Spinal cord (tissue), 10 donors: ENCODE measurements around the gene TPRX1. TPM values are rescaled to one million over a fixed set of nuclear protein-coding genes. Genes with fewer than 3 reads are reported as not detected.
"Not testable (repeated sequence)": the region's sequence is repeated elsewhere in the genome, so short reads cannot be mapped to it uniquely, and the experiment has no call there.

ENCODE experiments used
- DNase-seq, 6 donors: peaks; one replicate each; pipeline versions ENCODE4 v3.0.0 to v3.0.0-alpha.2; 2013 to 2015; ENCODE audit warnings: low spot score in 6 of 6, low read depth in 4 of 6
- H3K27ac ChIP-seq: one replicate; pipeline ENCODE4 v1.5.1; 2013; ENCODE audit warnings: low read depth, low read length, control low read depth
- H3K27me3 ChIP-seq: one replicate; pipeline ENCODE4 v1.6.1; 2013; ENCODE audit warnings: low read length; ENCODE audit not compliant: control insufficient read depth, insufficient read depth
- H3K36me3 ChIP-seq: one replicate; pipeline ENCODE4 v1.6.1; 2013; ENCODE audit warnings: low read length; ENCODE audit not compliant: control insufficient read depth, insufficient read depth
- H3K4me1 ChIP-seq: one replicate; pipeline ENCODE4 v1.6.1; 2013; ENCODE audit warnings: low read length; ENCODE audit not compliant: control insufficient read depth, insufficient read depth
- H3K4me3 ChIP-seq: one replicate; pipeline ENCODE4 v1.5.1; 2013; ENCODE audit warnings: low read depth, low read length, control low read depth
- H3K9me3 ChIP-seq: one replicate; pipeline ENCODE4 v1.6.1; 2013; ENCODE audit warnings: low read length; ENCODE audit not compliant: control insufficient read depth, insufficient read depth
- WGBS: methylation state at CpG from one replicate; pipeline ENCODE4 v1.1.5; 2013; ENCODE audit warnings: missing lambda C conversion rate; ENCODE audit not compliant: insufficient coverage; 5-methylcytosine and 5-hydroxymethylcytosine counted together
- long read RNA-seq, 4 donors: transcript quantifications; one replicate each; lab custom pipeline, GENCODE V29; 2026
- polyA plus RNA-seq, 2 donors: library from polyadenylated mRNA; unstranded; fragments of 120-200 nt; gene quantifications; one replicate each; pipeline ENCODE4 v1.2.1, GENCODE V29; 2013; ENCODE audit not compliant: insufficient read length in 2 of 2
- total RNA-seq, 2 donors: library from RNA; depleted of rRNA in 1 of 2; stranded (reverse); fragments of 120-200 nt in 1 of 2; fragments of >200 nt in 1 of 2; gene quantifications; one replicate each; pipeline versions ENCODE4 v1.2.3 to v1.2.4, GENCODE V29; 2013 to 2014
- donor health status: healthy.

Gene TPRX1, protein sequence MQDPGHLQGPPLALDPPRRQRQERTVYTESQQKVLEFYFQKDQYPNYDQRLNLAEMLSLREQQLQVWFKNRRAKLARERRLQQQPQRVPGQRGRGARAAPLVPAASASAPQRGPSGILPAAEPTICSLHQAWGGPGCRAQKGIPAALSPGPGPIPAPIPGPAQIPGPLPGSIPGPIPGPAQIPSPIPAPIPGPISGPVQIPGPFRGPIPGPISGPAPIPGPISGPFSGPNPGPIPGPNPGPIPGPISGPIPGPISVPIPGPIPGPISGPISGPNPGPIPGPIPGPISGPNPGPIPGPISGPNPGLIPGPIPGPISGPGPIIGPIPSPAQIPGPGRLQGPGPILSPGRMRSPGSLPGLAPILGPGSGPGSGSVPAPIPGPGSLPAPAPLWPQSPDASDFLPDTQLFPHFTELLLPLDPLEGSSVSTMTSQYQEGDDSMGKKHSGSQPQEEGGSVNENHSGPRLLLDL
- not detected for total RNA-seq
- polyA plus RNA-seq: not detected
- long read RNA-seq, donor 1: 0 reads
- long read RNA-seq, donor 2: 0 reads
- long read RNA-seq, donor 3: 0 reads
- long read RNA-seq, donor 4: 0 reads

DNA sequence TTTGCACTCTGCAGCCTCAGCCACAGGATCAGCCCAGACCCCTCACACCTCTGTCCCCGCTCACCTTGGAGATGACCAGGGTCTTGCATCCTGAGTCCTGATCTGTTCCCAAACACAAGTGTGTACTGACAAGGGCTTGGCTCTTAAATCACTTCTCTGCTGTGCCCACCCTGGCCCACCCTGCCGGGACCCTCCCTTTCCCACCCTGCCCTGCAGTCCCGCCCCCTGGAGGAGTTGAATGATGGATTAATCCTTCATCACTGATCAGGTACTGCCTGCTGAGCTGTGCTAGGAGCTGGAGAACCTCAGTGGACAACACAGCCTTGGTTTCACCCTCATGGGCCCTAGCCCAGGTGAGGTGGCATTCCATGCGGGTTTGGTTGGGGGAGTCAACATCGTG lies at the start of gene TPRX1:
Gene TPRX1, minus strand, starts transcription at position 101 of the 400 bp plus-strand sequence. Its CDS starts 12 bp downstream, at position 89.
- H3K9me3 ChIP-seq, H3K4me1 ChIP-seq, H3K36me3 ChIP-seq, H3K4me3 ChIP-seq, DNase-seq, H3K27me3 ChIP-seq, H3K27ac ChIP-seq: not testable (repeated sequence)
- 94% methylated on average over 3 of the region's 5 CpGs for WGBS

DNA sequence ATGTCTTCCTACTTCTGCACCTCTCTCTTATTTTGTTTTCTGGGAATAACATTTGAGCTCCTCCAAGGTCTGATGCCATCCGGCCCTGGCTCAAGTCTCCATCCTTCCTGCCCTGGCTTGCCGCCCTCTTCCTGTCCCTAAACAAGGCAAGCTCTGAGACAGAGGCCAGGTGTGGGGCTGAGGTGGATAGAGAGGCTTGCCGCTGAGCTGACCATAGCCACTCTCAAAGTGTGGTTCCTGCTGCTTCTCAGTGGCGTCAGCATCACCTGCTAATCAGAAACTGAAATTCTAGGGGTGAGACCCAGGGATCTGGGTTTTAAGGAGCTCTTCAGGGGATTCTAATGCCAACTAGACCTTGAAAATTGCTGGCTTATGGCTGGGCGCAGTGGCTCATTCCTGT lies 48.7 kb upstream of the TPRX1 start:
- H3K9me3 ChIP-seq: no peaks in the 10 kb centered on the region
- 86% methylated on average over 5 of the region's 5 CpGs for WGBS
- no peaks in the 10 kb centered on the region for H3K36me3 ChIP-seq
- no peak overlapping the region for H3K4me3 ChIP-seq
- peaks cover 18% of the 10 kb centered on the region for H3K27me3 ChIP-seq
- no peak overlapping the region for H3K27ac ChIP-seq
- DNase-seq: no peak
- H3K4me1 ChIP-seq: no peaks in the 10 kb centered on the region

DNA sequence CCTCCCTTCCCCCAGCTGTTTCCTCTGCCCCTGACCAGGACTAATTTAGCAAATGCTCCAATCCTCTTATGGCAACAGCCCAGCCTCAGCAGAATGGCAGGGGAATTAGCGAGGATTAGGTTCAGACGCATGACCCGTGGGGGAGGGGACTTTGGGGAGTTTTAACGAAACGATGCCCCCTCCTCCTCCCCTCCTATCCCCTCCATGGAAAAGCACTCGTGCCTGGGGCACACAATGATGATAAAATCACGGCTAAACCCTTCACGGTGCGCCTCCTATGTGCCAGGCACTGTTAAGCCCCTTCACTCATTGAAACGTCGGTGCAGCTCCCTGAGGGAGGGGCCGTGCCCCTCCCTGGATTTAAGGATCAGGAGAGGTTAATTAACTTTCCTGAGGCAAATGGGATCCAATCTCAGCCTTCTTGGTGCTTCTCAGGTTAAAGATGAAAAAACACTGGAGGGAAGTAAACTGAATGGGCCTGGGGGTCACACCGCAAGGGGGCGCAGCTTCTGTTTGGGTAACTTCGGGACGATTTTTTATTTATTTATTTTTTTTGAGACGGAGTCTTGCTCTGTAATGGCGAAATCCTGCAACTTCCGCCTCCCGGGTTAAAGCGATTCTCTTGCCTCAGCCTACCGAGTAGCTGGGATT lies 44.6 kb upstream of the TPRX1 start:
- Histone ChIP-seq H3K27ac (no peak overlapping the region), H3K27me3 (peaks cover 18% of the 10 kb centered on the region), H3K9me3 (no peaks in the 10 kb centered on the region), H3K4me1 (no peaks in the 10 kb centered on the region), H3K4me3 (no peak overlapping the region), H3K36me3 (no peaks in the 10 kb centered on the region)
- DNase-seq: peak in 1 of 6 donors; percentile 7
- WGBS: 0% methylated on average over 14 of the region's 22 CpGs

DNA sequence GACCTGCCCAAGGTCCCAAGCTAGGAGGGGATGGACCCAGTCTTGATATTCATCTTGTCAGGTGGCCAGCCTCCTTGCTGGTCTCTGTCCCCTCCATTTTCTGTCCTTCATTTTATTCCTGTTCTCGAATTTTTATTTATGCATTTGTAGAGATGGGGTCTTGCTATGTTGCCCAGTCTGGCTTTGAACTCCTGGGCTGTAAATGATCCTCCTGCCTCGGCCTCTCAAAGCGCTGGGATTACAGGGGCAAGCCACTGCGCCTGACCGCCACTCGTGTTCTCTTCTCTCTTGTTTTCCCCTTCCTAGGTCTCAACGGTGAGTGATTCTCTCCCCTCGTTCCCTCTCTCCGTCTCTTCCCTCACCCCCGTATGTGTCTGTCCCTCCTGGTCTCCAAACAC lies 44.1 kb upstream of the TPRX1 start:
- Histone ChIP-seq H3K27me3 (peaks cover 18% of the 10 kb centered on the region), H3K4me1 (no peaks in the 10 kb centered on the region), H3K4me3 (no peak overlapping the region), H3K27ac (no peak overlapping the region), H3K9me3 (no peaks in the 10 kb centered on the region), H3K36me3 (no peaks in the 10 kb centered on the region)
- WGBS: 47% methylated on average over 9 of the region's 10 CpGs
- no peak for DNase-seq

DNA sequence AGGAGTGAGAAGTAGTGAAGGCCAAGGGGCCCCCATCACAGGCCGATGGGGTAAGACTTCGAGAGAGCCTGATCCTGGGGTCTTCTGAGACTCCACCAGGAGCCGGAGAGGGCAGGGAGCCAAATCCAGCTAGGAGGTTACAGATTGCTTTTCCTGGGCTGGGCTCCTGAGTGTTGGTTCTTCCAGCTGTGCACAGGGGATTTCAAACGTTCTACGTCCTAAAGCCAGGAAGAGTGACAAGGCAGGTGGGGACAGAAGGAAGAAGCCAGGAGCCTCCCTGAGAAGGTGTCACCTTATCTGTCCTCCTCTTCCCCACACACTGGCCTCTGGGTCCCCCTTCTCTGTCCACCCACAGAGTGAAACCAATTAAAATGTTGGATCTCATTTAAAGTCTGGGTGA lies 38.6 kb upstream of the TPRX1 start:
- H3K36me3 ChIP-seq: no peaks in the 10 kb centered on the region
- WGBS: 81% methylated on average over 4 of the region's 5 CpGs

DNA sequence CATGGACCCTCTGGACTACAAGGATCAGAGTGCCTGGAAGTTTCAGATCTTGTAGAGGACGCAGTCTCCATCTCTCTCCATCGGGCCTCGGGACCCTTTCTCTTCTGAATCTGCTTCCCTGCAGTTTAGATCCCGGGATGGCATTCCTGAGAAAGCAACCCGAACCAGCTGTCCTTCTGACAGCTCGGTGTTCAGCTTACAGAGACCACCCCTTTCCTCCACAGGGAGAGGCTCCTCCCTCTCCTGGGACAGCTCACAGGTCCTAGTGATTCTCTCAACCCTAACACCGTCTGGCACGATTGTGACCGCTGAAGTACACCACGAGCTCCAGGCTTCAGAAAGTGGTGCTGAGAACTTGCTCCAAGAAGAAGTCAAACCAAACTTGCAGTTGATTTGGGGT lies 35.6 kb upstream of the TPRX1 start:
- H3K9me3 ChIP-seq: no peaks in the 10 kb centered on the region
- 23% methylated on average over 9 of the region's 10 CpGs for WGBS
- no peak overlapping the region for H3K27ac ChIP-seq
- no peaks in the 10 kb centered on the region for H3K4me1 ChIP-seq
- no peaks in the 10 kb centered on the region for H3K27me3 ChIP-seq
- no peaks in the 10 kb centered on the region for H3K36me3 ChIP-seq
- H3K4me3 ChIP-seq: no peak overlapping the region
- no peak for DNase-seq

More for the DNA sequence above, 38.6 kb upstream of the TPRX1 start:
- Histone ChIP-seq H3K27ac (no peak overlapping the region), H3K9me3 (no peaks in the 10 kb centered on the region), H3K27me3 (no peaks in the 10 kb centered on the region), H3K4me1 (no peaks in the 10 kb centered on the region), H3K4me3 (no peak overlapping the region)
- no peak for DNase-seq

DNA sequence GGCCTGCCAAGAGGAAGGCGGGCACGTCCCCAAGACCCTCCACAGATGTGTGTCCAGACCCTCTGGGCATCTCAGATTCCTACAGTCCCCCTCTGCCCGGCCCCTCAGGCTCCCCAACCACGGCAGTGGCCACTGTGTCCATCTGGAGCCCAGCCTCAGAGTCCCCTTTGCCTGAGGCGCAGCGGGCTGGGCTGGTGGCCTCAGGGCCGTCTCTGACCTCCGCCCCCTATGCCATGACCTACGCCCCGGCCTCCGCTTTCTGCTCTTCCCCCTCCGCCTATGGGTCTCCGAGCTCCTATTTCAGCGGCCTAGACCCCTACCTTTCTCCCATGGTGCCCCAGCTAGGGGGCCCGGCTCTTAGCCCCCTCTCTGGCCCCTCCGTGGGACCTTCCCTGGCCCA lies 35.1 kb upstream of the TPRX1 start:
- no peaks in the 10 kb centered on the region for H3K4me1 ChIP-seq
- H3K4me3 ChIP-seq: no peak overlapping the region
- 60% methylated on average over 15 of the region's 16 CpGs for WGBS
- H3K27me3 ChIP-seq: no peaks in the 10 kb centered on the region
- H3K36me3 ChIP-seq: no peaks in the 10 kb centered on the region
- H3K9me3 ChIP-seq: no peaks in the 10 kb centered on the region
- no peak overlapping the region for H3K27ac ChIP-seq
- no peak for DNase-seq

DNA sequence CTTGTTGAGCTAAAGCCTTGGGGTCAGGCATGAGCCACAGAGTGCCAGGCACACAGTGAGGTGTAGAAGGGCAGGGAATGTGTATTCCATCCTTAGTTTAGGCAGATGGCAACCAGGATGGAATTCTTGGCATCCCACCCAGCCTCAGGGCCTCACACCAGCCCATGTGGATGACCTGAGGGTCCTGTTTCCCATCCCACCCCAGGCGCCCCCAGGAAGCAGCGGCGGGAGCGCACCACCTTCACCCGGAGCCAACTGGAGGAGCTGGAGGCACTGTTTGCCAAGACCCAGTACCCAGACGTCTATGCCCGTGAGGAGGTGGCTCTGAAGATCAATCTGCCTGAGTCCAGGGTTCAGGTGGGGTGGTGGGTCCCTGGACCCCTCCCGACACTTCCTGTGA lies 31.7 kb upstream of the TPRX1 start:
- Histone ChIP-seq H3K4me3 (no peak overlapping the region), H3K27ac (no peak overlapping the region), H3K36me3 (no peaks in the 10 kb centered on the region), H3K27me3 (no peaks in the 10 kb centered on the region), H3K9me3 (no peaks in the 10 kb centered on the region), H3K4me1 (no peaks in the 10 kb centered on the region)
- DNase-seq: no peak
- 68% methylated on average over 4 of the region's 8 CpGs for WGBS

DNA sequence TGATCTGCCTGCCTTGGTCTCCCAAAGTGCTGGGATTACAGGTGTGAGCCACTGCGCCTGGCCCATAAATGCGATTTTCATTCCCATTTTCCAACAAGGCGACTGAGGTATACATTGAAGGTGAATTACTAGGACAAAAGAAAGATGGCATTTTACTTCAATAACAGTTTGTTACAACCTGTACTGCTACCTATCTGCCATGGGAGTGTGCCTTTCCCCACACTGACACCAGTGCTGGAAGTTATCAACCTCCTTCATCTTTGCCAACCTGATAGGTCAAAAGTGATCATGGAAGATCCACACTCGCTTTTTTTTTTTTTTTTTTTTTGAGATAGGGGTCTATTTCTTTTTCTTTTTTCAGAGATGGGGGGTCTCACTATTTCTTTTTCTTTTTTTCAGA lies 28.4 kb upstream of the TPRX1 start:
- Histone ChIP-seq H3K27ac (no peak overlapping the region), H3K4me3 (no peak overlapping the region), H3K9me3 (no peaks in the 10 kb centered on the region), H3K27me3 (no peaks in the 10 kb centered on the region), H3K4me1 (no peaks in the 10 kb centered on the region), H3K36me3 (no peaks in the 10 kb centered on the region)
- DNase-seq: no peak
- whole genome bisulfite sequencing: 100% methylated on average over 1 of the region's 4 CpGs
